ENCODE results near the gene COL18A1.

The COL18A1 gene

GRCh38 chr21:45504021-45504515, 99.1 kb downstream of the COL18A1 start:
- no peak for DNase-seq
- TF ChIP-seq, protein P1, sequence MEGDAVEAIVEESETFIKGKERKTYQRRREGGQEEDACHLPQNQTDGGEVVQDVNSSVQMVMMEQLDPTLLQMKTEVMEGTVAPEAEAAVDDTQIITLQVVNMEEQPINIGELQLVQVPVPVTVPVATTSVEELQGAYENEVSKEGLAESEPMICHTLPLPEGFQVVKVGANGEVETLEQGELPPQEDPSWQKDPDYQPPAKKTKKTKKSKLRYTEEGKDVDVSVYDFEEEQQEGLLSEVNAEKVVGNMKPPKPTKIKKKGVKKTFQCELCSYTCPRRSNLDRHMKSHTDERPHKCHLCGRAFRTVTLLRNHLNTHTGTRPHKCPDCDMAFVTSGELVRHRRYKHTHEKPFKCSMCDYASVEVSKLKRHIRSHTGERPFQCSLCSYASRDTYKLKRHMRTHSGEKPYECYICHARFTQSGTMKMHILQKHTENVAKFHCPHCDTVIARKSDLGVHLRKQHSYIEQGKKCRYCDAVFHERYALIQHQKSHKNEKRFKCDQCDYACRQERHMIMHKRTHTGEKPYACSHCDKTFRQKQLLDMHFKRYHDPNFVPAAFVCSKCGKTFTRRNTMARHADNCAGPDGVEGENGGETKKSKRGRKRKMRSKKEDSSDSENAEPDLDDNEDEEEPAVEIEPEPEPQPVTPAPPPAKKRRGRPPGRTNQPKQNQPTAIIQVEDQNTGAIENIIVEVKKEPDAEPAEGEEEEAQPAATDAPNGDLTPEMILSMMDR (IDR thresholded peaks at IDR 0.05; ENCODE audit: low read depth, low read length, missing control alignments), result no peak
- no peak overlapping the region for H3K4me3 ChIP-seq (ENCODE audit: low read depth, low read length)
- in situ Hi-C loops (cut with HindIII; ENCODE audit: low pct_ligation_motif_present, low sequenced_read_pairs), result no loop called here
- peaks cover 14% of the 10 kb centered on the region for H3K36me3 ChIP-seq (replicated peaks)
- no peaks in the 10 kb centered on the region for H3K27me3 ChIP-seq (replicated peaks)
- H3K27ac ChIP-seq, result no peak overlapping the region

DNA sequence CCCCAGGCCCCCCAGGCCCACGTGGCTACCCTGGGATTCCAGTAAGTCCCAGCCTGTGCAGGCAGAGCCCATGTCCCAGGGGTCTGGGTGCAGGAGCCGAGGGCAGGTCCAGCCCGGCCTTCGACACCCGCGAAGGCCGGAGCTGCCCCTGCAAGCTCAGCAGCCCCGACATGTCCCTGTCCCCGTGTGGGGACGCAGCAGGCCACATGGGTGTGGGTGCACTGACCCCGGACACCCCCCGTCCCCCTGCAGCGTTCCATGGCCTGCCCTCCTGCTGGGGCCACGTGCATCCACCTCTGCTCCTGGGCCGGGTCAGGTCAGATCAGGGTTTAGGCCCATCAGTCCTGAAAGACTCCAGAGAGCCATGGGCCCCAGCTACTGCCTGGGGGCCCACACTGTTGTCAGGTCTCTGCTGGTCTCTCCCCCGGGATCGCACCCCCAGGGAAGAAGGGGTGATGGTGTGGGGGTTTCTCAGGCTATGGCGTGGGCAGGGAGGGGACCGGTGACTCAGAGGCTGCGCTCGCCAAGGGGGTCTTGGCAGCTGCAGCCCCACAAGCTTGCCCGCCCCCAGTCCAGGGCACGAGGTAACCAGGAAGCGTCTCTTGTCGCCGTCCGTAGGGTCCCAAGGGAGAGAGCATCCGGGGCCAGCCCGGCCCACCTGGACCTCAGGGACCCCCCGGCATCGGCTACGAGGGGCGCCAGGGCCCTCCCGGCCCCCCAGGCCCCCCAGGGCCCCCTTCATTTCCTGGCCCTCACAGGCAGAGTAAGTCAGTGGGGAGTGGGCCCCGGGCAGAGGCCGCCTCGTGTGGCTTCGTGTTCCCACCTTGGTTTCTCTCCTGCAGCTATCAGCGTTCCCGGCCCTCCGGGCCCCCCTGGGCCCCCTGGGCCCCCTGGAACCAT, 99.8 kb downstream of the COL18A1 start:
- in situ Hi-C loops (cut with HindIII; ENCODE audit: low pct_ligation_motif_present, low sequenced_read_pairs), result no loop called here
- H3K36me3 ChIP-seq (replicated peaks), result peaks cover 16% of the 10 kb centered on the region
- no peaks in the 10 kb centered on the region for H3K27me3 ChIP-seq (replicated peaks)
- H3K27ac ChIP-seq, result no peak overlapping the region
- TF ChIP-seq, protein P1 (IDR thresholded peaks at IDR 0.05; ENCODE audit: low read depth, low read length, missing control alignments), result no peak
- DNase-seq, result no peak
- no peak overlapping the region for H3K4me3 ChIP-seq (ENCODE audit: low read depth, low read length)

GRCh38 chr21:45505416-45506021, 100.6 kb downstream of the COL18A1 start:
- H3K27ac ChIP-seq, result no peak overlapping the region
- H3K27me3 ChIP-seq (replicated peaks), result no peaks in the 10 kb centered on the region
- H3K36me3 ChIP-seq (replicated peaks), result peaks cover 19% of the 10 kb centered on the region
- no peak for DNase-seq
- H3K4me3 ChIP-seq (ENCODE audit: low read depth, low read length), result no peak overlapping the region
- TF ChIP-seq, protein P1 (IDR thresholded peaks at IDR 0.05; ENCODE audit: low read depth, low read length, missing control alignments), result no peak
- in situ Hi-C loops (cut with HindIII; ENCODE audit: low pct_ligation_motif_present, low sequenced_read_pairs), result no loop called here

- Histone ChIP-seq H3K36me3 (replicated peaks) (peaks cover 24% of the 10 kb centered on the region), H3K27me3 (replicated peaks) (no peaks in the 10 kb centered on the region), H3K27ac (no peak overlapping the region), H3K4me3 (ENCODE audit: low read depth, low read length) (no peak overlapping the region)
- DNase-seq, result no peak
- TF ChIP-seq, protein P1 (IDR thresholded peaks at IDR 0.05; ENCODE audit: low read depth, low read length, missing control alignments), result no peak
- in situ Hi-C loops (cut with HindIII; ENCODE audit: low pct_ligation_motif_present, low sequenced_read_pairs), result no loop called here
Measured at GRCh38 chr21:45506241-45506817, 101.4 kb downstream of the COL18A1 start.

DNA sequence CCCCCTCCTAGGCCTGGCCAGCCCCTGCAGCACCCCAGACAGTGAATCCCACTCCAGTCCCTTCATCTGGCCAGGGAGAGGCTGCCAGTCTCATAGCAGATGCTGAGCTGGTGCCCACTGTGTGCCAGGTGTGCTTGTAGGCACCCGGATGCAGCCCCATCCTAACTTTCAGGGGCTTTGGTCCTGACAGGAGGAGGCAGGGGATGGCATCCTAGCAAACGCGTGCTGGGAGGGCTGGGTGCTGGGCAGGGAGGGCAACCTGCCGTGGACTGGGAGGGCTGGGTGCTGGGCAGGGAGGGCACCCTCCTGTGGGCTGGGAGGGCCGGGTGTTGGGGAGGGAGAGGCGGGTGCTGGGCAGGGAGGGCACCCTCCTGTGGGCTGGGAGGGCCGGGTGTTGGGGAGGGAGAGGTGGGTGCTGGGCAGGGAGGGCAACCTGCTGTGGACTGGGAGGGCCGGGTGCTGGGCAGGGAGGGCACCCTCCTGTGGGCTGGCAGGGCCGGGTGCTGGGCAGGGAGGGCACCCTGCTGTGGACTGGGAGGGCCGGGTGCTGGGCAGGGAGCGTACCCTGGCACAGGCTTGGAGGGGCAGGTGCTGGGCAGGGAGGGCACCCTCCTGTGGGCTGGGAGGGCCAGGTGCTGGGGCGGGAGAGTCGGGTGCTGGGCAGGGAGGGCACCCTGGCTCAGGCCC, 102.0 kb downstream of the COL18A1 start:
- TF ChIP-seq, protein P1 (IDR thresholded peaks at IDR 0.05; ENCODE audit: low read depth, low read length, missing control alignments), result no peak
- H3K27ac ChIP-seq, result no peak overlapping the region
- peaks cover 31% of the 10 kb centered on the region for H3K36me3 ChIP-seq (replicated peaks)
- no peaks in the 10 kb centered on the region for H3K27me3 ChIP-seq (replicated peaks)
- H3K4me3 ChIP-seq (ENCODE audit: low read depth, low read length), result no peak overlapping the region
- in situ Hi-C loops (cut with HindIII; ENCODE audit: low pct_ligation_motif_present, low sequenced_read_pairs), result no loop called here
- DNase-seq, result no peak
